Glomerular visceral epithelial cell (primary cell): ENCODE data around the gene DAP.
"Not testable (repeated sequence)": the region's sequence is repeated elsewhere in the genome, so short reads cannot be mapped to it uniquely, and the experiment has no call there.

ENCODE experiments used
- DNase-seq: peaks from one replicate; pipeline ENCODE4 v3.0.0-alpha.2; 2016; ENCODE audit errors: extremely low spot score

DAP gene

GRCh38 chr5:10654566-10654965 lies 106.5 kb downstream of the DAP start:
- no peak for DNase-seq

DNA sequence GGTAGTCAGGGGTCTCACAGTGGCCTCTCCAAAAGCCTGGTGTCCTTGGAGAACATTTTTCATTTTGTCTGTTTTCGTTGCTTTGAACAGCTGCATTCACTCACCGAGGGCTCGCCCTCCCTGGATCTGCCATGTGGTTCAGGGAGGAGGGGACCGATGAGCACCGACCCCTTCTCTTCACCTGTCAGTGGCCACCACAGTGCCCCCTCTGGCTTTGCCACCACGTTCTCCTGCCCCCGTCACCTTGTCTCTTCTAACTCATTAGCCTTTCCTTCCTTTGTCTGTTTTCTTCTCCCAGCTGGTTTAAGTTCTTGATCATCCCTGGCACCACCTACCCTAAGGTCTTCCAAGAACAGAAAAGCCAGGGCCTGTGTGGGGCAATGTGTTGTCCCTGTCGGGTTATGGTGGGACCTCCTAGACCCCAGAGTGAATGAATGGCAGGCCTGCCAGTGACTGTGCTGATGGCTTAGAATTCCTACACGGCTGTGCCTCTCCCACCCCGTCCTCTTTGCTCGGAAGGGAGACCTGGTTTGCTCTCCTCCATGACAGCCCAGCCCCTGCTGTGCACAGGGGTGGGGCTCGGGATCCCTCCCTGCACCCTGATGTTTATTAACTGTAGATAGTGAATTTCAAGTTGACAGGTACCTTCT lies 107.2 kb downstream of the DAP start:
- DNase-seq, result no peak

- no peak for DNase-seq
Measured at GRCh38 chr5:10653043-10653442, 108.0 kb downstream of the DAP start.

GRCh38 chr5:10652606-10653005 lies 108.4 kb downstream of the DAP start:
- no peak for DNase-seq

DNA sequence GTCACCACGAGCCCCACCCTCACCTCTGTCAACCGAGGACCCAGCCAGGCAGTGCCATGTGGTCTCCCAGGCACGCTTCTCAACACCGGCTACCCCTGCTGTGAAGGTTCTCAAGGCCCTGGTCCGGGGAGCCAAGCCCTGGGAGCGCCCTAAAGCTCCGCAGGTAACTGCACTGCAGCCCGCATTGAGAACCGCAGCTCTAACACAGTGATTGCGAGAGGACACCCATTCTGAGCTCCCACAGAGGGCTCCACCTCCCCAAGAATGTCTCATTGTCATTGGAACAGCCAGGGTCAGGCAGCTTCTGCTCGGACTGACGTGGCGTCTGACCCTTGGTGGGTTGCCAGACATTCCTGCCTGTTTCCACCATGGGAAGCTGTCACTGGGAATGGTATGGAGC lies 108.9 kb downstream of the DAP start:
- no peak for DNase-seq

DNA sequence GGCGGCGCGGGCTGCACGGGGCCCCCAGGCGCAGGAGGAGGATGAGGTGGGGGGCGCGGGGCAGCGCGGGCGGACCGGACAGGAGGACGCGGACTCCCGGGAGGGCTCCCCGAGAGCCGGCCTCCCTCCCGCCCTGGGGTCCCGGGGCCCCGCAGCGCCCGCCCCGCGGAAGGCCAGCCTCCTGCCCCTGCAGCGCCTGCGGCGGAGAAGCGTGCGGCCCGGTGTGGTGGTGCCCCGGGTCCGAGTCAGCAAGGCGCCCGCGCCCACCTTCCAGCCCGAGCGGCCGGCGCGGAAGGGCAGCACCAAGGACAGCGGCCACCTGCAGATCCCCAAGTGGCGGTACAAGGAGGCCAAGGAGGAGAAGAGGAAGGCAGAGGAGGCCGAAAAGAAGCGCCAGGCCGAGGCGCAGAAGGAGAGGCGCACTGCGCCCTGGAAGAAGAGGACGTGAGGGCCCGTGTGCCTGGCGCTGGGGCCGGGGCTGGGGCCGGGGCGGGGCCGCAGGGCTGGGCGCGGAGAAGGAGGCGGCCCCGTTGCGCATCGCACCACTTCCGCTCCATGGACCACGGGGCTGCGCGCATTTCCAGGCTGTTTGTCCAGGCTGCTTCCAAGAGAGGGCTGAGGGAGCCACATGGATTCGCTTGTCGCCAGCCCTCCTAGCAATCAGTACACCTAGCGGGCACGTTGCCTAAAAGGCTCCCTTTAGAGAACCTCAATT lies 111.2 kb downstream of the DAP start:
- DNase-seq, result no peak

DNA sequence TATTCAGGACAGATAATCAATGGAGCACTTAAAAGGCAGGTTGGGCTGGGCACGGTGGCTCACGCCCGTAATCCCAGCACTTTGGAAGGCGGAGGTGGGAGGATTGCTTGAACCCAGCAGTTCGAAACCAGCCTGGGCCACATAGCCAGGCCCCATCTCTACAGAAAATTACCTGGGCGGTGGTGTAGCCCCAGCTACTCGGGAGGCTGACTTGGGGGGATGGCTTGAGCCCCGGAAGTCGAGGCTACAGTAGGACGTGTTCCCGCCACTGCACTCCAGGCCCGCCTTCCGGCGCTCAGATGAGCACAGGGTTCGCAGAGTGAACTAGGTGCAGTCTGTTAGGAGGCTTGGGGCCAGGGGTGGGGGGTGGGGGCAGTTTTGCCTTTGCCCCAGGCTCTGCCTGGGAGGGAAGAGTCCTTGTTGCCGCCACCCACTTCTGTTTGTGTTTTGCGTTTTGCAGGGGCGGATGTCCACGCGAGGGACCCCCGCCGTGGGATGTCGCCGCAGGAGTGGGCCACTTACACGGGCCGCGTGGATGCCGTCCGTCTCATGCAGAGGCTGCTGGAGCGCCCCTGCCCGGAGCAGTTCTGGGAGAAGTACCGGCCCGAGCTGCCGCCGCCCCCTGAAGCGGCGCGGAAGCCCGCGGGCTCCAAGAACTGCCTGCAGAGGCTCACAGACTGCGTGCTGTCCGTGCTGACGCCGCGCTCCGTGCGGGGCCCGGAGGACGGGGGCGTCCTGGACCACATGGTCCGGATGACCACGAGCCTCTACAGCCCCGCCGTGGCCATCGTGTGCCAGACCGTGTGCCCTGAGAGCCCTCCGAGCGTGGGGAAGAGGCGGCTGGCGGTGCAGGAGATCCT lies 112.0 kb downstream of the DAP start:
- no peak for DNase-seq

- DNase-seq, result no peak
Measured at GRCh38 chr5:10647640-10648039, 113.4 kb downstream of the DAP start.

- no peak for DNase-seq
Measured at GRCh38 chr5:10645671-10646070, 115.4 kb downstream of the DAP start.

DNA sequence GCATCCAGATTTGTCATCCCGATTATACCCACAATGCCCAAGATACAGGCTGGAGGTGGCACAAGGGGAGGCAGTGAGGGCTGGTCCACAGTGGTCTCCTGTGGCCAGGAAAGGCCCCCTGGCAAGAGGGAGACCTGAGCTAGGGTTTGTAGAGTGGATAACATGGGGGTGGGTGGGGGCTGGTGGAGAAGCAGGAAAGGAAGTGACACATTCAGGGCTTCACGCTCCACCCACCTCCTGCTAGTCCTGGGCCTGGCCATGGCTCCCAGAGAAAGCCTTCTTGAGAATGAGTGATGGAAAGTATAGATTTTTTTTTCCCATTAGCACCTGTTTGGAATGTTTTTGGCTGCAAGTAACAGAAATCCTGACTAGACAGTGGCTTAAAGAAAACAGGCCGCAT lies 115.9 kb downstream of the DAP start:
- no peak for DNase-seq

DNA sequence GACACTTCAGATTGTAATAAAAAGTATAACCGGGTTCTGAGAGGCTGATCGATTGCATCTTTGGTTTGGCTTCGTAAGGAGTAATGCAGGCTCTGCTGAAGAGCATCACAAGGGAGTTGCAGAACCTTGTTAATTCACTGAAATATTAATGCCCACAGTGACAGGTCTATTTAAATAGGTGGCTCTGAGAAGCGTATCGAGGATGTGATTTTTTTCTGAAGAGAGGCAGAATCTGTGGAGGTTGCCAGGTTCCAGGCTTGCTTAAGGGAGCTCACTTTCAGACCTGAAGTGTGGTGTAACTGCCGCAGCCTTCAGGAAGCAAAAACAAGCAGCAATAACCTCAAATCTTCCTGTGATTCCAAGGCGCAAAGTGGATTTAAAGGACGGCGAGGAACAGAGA lies 116.8 kb downstream of the DAP start:
- DNase-seq, result no peak

DNA sequence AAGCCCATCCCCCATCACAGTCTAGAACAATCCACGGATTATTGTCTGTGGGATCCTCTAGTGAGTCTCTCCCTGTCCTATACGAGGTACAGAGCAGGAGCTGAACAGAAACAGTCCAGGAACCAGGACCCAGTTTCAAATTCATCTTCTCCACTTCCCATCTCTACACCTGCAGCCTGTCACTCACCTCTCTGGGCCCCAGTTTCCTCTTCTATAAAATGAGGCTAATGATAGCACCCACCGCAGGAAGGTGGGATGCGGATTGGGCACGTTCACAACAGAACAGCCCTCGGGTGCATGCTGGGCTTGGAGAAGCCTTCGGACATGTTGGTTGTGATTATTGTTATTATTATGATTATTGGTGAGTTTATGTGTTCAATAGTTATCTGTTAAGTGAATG lies 118.7 kb downstream of the DAP start:
- no peak for DNase-seq

GRCh38 chr5:10639846-10640368 lies 121.1 kb downstream of the DAP start:
- DNase-seq, result no peak

GRCh38 chr5:10638723-10639122 lies 122.3 kb downstream of the DAP start:
- not testable (repeated sequence) for DNase-seq

DNA sequence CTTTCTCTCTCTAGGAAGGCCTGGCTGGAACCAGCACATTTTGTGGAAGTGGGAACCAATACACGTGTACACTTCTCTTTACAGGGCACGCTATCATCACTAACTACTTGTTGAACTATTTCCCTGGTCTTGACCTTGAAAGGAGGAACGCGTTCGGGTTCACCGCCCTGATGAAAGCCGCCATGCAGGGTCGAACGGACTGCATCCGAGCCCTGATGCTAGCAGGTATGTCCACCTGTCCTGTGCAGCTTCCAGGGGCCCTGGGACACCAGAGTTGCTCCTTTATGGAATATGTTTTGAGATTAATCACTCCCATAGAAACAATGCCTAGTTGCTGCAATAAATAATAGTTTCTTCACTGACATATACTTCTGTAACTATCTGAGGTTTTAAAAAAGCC lies 123.1 kb downstream of the DAP start:
- DNase-seq, result no peak

DNA sequence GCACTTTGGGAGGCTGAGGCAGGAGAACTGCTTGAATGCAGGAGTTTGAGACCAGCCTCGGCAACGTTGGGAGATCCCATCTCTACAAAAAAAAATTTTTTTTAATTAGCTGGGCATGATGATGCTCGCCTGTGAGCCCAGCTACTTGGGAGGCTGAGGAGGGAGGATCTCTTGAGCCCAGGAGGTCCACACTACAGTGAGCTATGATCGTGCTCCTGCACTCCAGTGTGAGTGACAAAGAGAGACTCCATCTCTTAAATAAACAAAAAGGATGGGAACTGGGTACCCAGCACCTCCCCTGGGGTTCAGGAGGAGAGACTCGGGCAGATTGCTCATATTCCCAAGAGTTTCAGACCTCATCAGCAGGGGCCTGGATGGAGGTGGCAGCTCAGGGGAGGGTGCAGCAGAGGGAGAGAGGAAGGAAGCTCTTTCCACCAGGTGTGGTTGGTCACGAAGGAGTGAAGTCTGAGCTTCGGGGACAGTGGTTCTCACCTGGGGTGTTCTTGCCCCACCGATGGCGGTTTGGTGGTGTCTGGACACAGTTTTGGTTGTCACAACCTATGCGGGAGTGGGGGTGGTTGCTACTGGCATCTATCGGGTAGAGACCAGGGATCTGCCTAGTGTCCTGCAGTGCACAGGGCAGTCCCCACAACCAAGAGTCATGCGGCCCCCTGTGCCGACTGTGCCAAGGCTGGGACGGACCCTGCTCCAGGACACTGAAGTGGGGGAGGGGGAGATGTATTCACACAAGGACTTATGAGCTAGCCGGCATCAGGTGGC lies 124.5 kb downstream of the DAP start:
- DNase-seq, result no peak

DNA sequence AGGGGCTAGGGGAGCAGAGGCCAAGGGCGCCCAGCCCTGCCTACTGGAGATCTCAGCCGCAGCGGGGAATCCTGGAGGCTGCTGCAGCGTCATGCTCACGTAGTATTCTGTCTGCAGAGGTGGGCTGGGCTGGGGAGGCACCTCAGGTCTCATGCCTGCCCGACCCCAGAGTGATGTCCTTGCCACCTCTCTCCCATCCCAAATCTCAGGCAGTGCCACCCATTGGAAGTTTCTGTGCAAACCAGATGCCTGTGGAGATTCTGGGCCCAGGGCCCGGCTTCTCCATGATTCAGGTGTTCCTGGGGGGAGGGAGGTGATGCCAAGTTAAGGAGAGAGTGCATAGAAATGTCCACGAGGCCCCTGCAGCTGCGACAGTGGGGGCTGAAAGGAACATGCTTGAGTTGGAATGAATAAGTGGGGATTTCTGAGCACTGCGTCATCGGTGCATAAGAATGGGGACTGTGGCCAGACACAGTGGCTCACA lies 125.1 kb downstream of the DAP start:
- DNase-seq, result no peak

DNA sequence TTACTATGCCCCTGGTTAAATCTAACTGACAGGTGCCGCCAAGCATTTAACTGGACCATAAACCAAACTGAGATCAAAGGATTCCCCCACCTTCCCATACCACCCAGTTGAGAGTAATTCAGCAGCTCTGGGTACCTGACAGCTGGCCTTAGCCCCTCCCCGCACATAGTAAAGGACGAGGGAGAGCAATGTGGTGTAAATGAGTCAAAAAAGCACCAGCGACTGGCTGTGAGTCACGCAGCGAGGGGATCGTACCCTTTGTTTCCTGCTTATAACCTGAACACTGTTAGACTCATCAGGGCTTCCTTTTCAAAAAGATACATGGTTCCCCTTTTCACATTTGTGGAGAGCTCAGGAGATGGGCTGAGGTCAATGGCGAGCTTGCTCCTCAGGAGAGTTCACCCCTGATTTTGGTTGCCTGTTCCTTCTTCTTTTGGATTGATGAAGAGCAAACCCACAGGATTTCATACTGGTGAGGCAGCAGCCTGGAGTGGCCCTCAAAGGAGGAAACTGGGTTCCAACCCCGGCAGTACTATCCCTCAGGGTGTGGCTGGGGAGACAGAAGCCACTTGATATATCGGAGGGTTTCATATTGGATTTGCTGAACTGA lies 125.7 kb downstream of the DAP start:
- peak; percentile 83 for DNase-seq

- no peak for DNase-seq
Measured at GRCh38 chr5:10634562-10634961, 126.5 kb downstream of the DAP start.

- DNase-seq, result no peak
Measured at GRCh38 chr5:10634050-10634449, 127.0 kb downstream of the DAP start.
